HCT116 (cell line): ENCODE results near the gene SIGLEC14.

Experiments
- CBX3 ChIP-seq: IDR thresholded peaks from 2 replicates; pipeline ENCODE4 v1.6.1; 2012; ENCODE audit warnings: low read depth
- CTCF ChIP-seq, 3 experiments: fragments of 200-600 bp in 1 of 3; sonication (generic) in 1 of 3; IDR thresholded peaks in 2 of 3; conservative IDR thresholded peaks in 1 of 3; 2 replicates each; pipeline ENCODE4 v1.5.1; 2012 to 2017; ENCODE audit warnings: low read depth in 2 of 3, low read length in 2 of 3, antibody characterized with exemption in 1 of 3, borderline replicate concordance in 1 of 3, control low read depth in 1 of 3, mild to moderate bottlenecking in 1 of 3, mixed read lengths in 1 of 3, mixed run types in 1 of 3, moderate library complexity in 1 of 3; ENCODE audit not compliant: insufficient read depth in 1 of 3
- EZH2 ChIP-seq: fragments of 200-600 bp; sonication (generic); IDR thresholded peaks from 2 replicates; pipeline ENCODE4 v1.6.1; 2017; ENCODE audit warnings: antibody characterized with exemption, mixed run types
- MAX ChIP-seq: IDR thresholded peaks from 2 replicates; pipeline ENCODE4 v1.6.1; 2012
- POLR2A ChIP-seq: IDR thresholded peaks from 2 replicates; pipeline ENCODE4 v1.7.0; 2011; ENCODE audit warnings: borderline replicate concordance; ENCODE audit not compliant: insufficient read depth, insufficient read length; ENCODE audit errors: extremely low read depth
- POLR2AphosphoS5 ChIP-seq: IDR thresholded peaks from 2 replicates; pipeline ENCODE4 v1.6.1; 2011; ENCODE audit warnings: mild to moderate bottlenecking, low read depth, low read length, moderate library complexity
- REST ChIP-seq: IDR thresholded peaks from 2 replicates; pipeline ENCODE4 v1.6.1; 2012; ENCODE audit warnings: low read depth
- SIN3A ChIP-seq: IDR thresholded peaks from 2 replicates; pipeline ENCODE4 v1.6.1; 2012; ENCODE audit warnings: low read depth
- SP1 ChIP-seq: IDR thresholded peaks from 2 replicates; pipeline ENCODE4 v1.6.1; 2012; ENCODE audit warnings: low read depth

GRCh38 chr19:51626675-51627074 is 19.9 kb downstream of the SIGLEC14 start:
- TF ChIP-seq CTCF (IDR thresholded peaks at IDR 0.05 in 2 of 3, conservative IDR thresholded peaks at IDR 0.05 in 1 of 3; ENCODE audit: borderline replicate concordance in 1 of 3, insufficient read depth in 1 of 3, low read depth in 2 of 3, low read length in 2 of 3) (no peak), POLR2A (no peak), EZH2 (no peak), REST (no peak), SIN3A (no peak), MAX (no peak), CBX3 (no peak), POLR2AphosphoS5 (no peak), SP1 (no peak)
